ENCODE data around the gene GGNBP2.

GGNBP2 gene

DNA sequence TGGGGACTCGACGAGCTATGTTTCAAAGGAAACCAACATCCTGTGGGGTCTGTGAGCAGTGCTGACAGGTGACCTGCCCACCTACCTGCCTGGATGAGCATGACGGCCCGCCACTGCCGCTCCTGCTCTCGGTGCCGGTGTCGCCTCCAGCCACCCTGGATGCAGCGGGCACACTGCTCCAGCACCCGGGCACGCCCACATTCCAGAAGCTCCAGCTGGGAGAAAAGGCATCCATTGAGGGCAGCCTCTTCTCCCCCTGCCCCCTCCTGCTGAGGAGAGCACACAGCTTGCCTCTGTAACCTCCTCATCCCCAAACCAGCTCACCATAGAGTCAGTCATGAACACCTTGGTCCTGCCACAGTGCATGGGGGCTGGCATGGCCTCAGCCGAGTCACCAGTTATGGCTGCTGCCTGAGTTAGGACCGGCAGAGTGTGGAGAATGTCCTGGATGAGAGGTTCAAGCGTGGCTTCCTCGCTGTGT lies 43.9 kb upstream of the GGNBP2 start:
- no peak for DNase-seq (ENCODE audit: low read depth)
- no peak overlapping the region for H3K4me3 ChIP-seq (ENCODE audit: control insufficient read depth, low read depth, low read length)
- TF ChIP-seq, protein P1, sequence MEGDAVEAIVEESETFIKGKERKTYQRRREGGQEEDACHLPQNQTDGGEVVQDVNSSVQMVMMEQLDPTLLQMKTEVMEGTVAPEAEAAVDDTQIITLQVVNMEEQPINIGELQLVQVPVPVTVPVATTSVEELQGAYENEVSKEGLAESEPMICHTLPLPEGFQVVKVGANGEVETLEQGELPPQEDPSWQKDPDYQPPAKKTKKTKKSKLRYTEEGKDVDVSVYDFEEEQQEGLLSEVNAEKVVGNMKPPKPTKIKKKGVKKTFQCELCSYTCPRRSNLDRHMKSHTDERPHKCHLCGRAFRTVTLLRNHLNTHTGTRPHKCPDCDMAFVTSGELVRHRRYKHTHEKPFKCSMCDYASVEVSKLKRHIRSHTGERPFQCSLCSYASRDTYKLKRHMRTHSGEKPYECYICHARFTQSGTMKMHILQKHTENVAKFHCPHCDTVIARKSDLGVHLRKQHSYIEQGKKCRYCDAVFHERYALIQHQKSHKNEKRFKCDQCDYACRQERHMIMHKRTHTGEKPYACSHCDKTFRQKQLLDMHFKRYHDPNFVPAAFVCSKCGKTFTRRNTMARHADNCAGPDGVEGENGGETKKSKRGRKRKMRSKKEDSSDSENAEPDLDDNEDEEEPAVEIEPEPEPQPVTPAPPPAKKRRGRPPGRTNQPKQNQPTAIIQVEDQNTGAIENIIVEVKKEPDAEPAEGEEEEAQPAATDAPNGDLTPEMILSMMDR (conservative IDR thresholded peaks at IDR 0.05; ENCODE audit: control insufficient read depth, insufficient read depth, low read depth, low read length) = no peak

DNA sequence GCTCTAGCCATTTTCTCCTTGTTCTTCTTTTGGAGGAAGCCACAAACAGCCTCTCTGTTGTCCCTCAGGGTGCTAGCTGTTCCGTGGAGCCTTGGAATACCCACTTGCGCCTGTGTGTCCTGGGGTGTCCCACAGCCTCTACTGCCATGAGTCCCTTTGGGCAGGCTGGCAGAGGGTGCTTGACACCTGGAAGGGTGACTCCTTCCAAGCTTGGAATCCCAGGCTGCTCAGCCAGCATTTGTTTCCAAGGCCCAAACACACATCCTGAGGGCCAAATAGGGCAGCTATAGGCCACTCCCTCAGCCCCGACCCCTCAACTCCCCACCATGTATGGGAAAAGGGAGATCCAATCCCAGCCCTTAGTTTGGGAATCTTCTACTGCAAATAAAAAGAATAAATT lies 43.4 kb upstream of the GGNBP2 start:
- no peak overlapping the region for H3K4me3 ChIP-seq (ENCODE audit: control insufficient read depth, low read depth, low read length)
- no peak for DNase-seq (ENCODE audit: low read depth)
- TF ChIP-seq, protein P1 (conservative IDR thresholded peaks at IDR 0.05; ENCODE audit: control insufficient read depth, insufficient read depth, low read depth, low read length) = no peak

DNA sequence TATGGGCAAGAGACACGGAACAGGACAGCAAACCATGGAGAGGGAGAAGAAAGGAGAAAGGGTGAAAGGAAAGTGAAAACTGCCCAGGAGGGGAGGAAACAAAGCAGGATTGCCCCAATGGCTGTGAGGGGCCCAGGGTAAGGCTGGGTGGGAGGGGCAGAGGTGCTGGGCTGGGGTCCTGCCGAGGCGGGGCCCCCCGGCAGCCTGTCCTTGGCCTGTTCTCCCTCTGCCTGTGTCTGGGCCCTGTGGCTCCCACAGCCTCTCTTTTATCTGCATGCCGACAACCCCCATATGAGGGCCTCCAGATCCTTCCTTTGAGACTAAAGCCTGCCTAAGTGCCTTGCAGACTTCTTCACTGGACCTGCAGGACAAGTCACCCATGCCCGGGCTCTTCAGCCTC lies 42.8 kb upstream of the GGNBP2 start:
- no peak overlapping the region for H3K4me3 ChIP-seq (ENCODE audit: control insufficient read depth, low read depth, low read length)
- DNase-seq (ENCODE audit: low read depth) = no peak
- TF ChIP-seq, protein P1 (conservative IDR thresholded peaks at IDR 0.05; ENCODE audit: control insufficient read depth, insufficient read depth, low read depth, low read length) = no peak

DNA sequence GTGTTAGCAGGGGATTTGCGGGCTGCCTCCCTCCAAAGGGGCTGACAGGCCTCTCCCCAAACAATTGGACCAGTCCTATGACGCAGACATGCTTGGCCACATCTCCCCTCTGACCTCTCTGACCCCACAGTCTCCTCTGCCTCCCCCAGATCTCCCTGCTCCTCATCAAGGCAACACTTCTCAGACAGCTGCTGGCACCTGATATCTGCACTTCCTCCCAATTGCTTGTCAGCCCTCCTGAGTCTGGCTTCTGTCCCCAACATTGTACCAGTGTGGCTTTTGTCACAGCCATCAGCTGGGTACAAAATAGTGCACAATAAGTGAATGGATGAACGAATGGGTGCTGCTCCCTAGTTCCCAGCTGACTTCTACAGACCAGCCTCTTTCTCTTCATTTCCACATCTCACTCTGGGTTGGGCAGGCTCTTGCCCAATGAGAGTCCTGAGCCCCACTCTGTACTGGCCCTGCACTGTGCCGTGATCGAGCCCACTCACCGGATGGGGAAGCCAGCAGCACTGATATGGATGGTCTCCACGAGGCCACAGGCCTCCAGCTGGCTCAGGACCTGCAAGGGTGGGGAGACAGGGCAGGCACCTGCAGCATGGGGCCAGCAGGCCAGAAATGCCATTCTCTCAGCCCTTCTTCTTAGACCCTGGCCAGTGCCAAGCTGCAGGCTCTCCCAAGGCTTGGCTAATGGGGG lies 41.1 kb upstream of the GGNBP2 start:
- no peak overlapping the region for H3K4me3 ChIP-seq (ENCODE audit: control insufficient read depth, low read depth, low read length)
- no peak for DNase-seq (ENCODE audit: low read depth)
- TF ChIP-seq, protein P1 (conservative IDR thresholded peaks at IDR 0.05; ENCODE audit: control insufficient read depth, insufficient read depth, low read depth, low read length) = no peak

DNA sequence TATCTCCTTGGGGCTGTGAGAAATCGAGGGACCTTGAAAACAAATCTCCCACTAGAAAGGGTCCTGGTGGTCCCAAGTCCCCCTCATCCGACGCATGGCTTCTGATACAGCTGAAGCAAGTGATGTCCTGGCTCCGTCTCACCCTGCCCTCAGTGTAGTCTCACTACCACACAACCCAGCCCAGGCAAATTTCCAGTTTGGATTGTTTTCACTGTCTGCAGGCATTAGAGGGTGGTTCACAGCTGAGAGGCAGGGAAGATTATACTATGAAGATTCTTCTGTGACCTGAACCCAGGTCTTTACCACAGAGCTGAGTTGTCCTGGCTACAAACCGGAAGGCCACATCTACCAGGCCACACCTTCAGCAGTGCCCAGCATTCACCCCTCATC lies 40.6 kb upstream of the GGNBP2 start:
- TF ChIP-seq, protein P1 (conservative IDR thresholded peaks at IDR 0.05; ENCODE audit: control insufficient read depth, insufficient read depth, low read depth, low read length) = no peak
- DNase-seq (ENCODE audit: low read depth) = no peak
- no peak overlapping the region for H3K4me3 ChIP-seq (ENCODE audit: control insufficient read depth, low read depth, low read length)

DNA sequence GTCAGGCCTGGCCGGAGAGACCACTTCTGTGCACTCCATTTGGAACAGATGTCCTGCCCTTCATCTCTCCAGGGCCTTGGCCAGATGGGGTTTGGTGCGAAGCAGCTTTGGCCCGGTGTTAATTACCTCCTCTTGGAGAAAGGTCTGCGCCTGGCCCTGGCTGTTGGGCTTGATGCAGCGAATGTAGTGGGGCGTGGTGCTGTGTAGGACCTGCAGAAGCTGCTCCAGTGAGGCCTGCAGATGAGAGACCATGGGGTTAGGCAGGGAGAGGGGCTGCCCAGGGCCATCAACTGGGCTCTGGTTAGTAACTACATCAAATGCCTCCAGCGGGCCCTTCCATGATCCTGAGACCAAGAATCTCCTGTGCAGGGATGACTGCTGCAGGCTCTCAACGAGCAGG lies 39.5 kb upstream of the GGNBP2 start:
- TF ChIP-seq, protein P1 (conservative IDR thresholded peaks at IDR 0.05; ENCODE audit: control insufficient read depth, insufficient read depth, low read depth, low read length) = no peak
- H3K4me3 ChIP-seq (ENCODE audit: control insufficient read depth, low read depth, low read length) = no peak overlapping the region
- DNase-seq (ENCODE audit: low read depth) = no peak
